Pancreas (tissue), 10 donors: ENCODE results near the gene SLC8A2. TPM values are rescaled to one million over a fixed set of nuclear protein-coding genes. Genes with fewer than 3 reads are reported as not detected.

Experiments
- ATAC-seq, 4 donors: fragments of 200-7000 bp; cut with Tn5 transposase; one replicate each; pipeline versions ENCODE4 v1.8.0 to v1.9.1; 2020; ENCODE audit warnings: mild to moderate bottlenecking in 4 of 4, moderate library complexity in 4 of 4
- DNase-seq, 6 donors: peaks; one replicate each; pipeline ENCODE4 v3.0.0-alpha.2; 2020
- FAIRE-seq: peaks from 2 replicates; lab custom pipeline; 2012; peaks lifted over from hg19 to GRCh38; lab: Jason Lieb, UNC
- H3K27ac ChIP-seq, 4 donors: fragments of 200-600 bp; sonication (generic); 1 replicate in 3 of 4; 2 replicates in 1 of 4; pipeline versions ENCODE4 v1.5.0 to v1.8.0; 2020
- H3K27me3 ChIP-seq, 4 donors: fragments of 200-600 bp; one replicate each; pipeline ENCODE4 v1.8.0; 2021
- H3K36me3 ChIP-seq, 3 donors: fragments of 200-600 bp; sonication (generic) in 1 of 3; one replicate each; pipeline versions ENCODE4 v1.5.0 to v1.8.0; 2020 to 2021
- H3K4me1 ChIP-seq, 3 donors: fragments of 200-600 bp; one replicate each; pipeline ENCODE4 v1.8.0; 2021
- H3K4me3 ChIP-seq, 4 donors: fragments of 200-600 bp; sonication (generic) in 2 of 4; one replicate each; pipeline versions ENCODE4 v1.5.0 to v1.8.0; 2020 to 2021
- H3K9me3 ChIP-seq, 4 donors: fragments of 200-600 bp; one replicate each; pipeline ENCODE4 v1.8.0; 2021
- WGBS, 2 donors: extraction: QIAGEN DNeasy Blood & Tissue Kit; methylation state at CpG; one replicate each; pipeline ENCODE4 v1.1.7; 2013; 5-methylcytosine and 5-hydroxymethylcytosine counted together
- intact Hi-C, 3 donors: fragments of 100-400 bp; cut with DNase I; formaldehyde crosslinking; loops; one replicate each; pipeline versions ENCODE4 v1.11.1 to v1.14.2; 2022
- polyA plus RNA-seq, 2 donors: library from polyadenylated mRNA; stranded (reverse); fragments of 200-250 nt; gene quantifications; one replicate each; pipeline ENCODE4 v1.2.3, GENCODE V29; 2013
- total RNA-seq, 6 donors: library from RNA; stranded (reverse); fragmentation: NEBNext Ultra II Directional in 4 of 6; extraction: Animal tissue kit (Norgen Biotek cat#: 25700) in 4 of 6; gene quantifications; one replicate each; pipeline versions ENCODE4 v1.2.1 to v1.2.4, GENCODE V29; 2021 to 2023
- TF ChIP-seq, protein P1 (sequence below), 4 donors: fragments of 200-600 bp; sonication (generic) in 3 of 4; IDR thresholded peaks; one replicate each; pipeline versions ENCODE4 v1.5.0 to v1.8.0; 2021; ENCODE audit warnings: antibody characterized with exemption in 4 of 4
- donor health status: healthy with polysubstance abuse.
- donor health status: DM: no; HTN: no; CAD: no; lungs with moderate emphysema.
- donor health status: DM: no; HTN: no; CAD: no.
- donor health status: control.
- donor health status: control.
- donor health status: Bipolar disorder and iron deficiency.
- donor health status: DM: yes; HTN: yes; CAD: no.
- donor health status: DM: no; HTN: no; CAD: no.
- donor health status: DM: no; HTN: no; CAD: no.
- donor health status: DM: yes; HTN: yes; CAD: no.

The SLC8A2 gene
- total and polyA plus RNA-seq, 8 donors = 2.6 to 8.3 (median 6.3) TPM

DNA sequence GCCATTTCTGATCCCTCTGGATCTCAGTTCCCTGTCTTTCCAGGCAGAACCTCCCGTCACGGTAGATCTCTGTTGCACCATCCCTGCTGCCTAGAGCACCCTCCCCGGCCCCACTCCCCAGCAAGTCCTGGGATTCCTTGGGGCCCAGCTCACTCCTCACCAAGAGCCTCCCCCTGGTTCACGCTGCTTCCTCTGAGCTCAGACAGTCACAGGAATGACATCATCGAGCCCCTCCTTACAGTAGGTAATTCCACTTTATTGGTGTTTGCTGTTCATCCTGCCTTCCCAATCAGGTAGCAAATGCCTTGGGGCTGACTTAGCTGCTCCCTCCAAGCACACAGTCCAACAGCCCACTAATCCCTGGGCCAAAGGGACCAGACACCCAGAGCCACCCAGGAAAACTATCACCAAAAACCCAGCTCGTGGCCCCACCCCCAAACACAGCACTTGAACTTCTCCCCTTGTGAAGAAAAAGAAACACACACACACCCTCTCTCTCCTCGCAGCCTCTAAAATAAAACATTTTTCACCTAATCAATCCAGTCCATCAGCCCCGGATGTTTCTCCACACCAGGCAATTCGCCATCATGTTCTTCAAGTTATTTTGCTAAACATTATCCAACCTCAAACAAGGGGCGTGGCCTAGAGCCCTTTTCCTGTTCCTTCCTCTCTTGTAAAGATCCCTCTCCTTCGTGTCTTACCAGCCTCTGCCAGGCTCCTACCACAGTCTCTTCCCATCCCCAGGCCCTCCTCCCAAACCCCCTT lies 40.7 kb upstream of the SLC8A2 start:
- 12 to 14% methylated on average over 11 of the region's 11 CpGs for WGBS, 2 donors
- ATAC-seq (peak; percentile 18 to 29 (median 23)), DNase-seq (peak in 4 of 6 donors; percentile 77 to 83 (median 82)), FAIRE-seq (no peak)
- Histone ChIP-seq H3K4me1 (peaks cover 45 to 55% (median 47%) of the 10 kb centered on the region in 3 donors), H3K36me3 (no peaks in the 10 kb centered on the region), H3K27ac (peak overlapping the region; percentile 62 to 95 (median 81)), H3K9me3 (no peaks in the 10 kb centered on the region), H3K27me3 (no peaks in the 10 kb centered on the region), H3K4me3 (peak overlapping the region in 3 of 4 donors; percentile 12 to 90 (median 80))
- intact Hi-C loops = loop anchor here in 1 of 3 donors (10.0 kb wide), 1 partner anchor 78 kb away; no protein-coding TSS in a partner anchor
- TF ChIP-seq, protein P1, sequence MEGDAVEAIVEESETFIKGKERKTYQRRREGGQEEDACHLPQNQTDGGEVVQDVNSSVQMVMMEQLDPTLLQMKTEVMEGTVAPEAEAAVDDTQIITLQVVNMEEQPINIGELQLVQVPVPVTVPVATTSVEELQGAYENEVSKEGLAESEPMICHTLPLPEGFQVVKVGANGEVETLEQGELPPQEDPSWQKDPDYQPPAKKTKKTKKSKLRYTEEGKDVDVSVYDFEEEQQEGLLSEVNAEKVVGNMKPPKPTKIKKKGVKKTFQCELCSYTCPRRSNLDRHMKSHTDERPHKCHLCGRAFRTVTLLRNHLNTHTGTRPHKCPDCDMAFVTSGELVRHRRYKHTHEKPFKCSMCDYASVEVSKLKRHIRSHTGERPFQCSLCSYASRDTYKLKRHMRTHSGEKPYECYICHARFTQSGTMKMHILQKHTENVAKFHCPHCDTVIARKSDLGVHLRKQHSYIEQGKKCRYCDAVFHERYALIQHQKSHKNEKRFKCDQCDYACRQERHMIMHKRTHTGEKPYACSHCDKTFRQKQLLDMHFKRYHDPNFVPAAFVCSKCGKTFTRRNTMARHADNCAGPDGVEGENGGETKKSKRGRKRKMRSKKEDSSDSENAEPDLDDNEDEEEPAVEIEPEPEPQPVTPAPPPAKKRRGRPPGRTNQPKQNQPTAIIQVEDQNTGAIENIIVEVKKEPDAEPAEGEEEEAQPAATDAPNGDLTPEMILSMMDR (IDR thresholded peaks at IDR 0.05) = no peak

- Histone ChIP-seq H3K9me3 (no peaks in the 10 kb centered on the region), H3K27me3 (no peaks in the 10 kb centered on the region), H3K4me3 (peak overlapping the region in 2 of 4 donors; percentile 80 to 90), H3K4me1 (peaks cover 51 to 62% (median 52%) of the 10 kb centered on the region in 3 donors), H3K27ac (peak overlapping the region; percentile 62 to 95 (median 81)), H3K36me3 (no peaks in the 10 kb centered on the region)
- intact Hi-C loops = loop anchor here in 1 of 3 donors (10.0 kb wide), 1 partner anchor 77 kb away; no protein-coding TSS in a partner anchor
- TF ChIP-seq, protein P1 (IDR thresholded peaks at IDR 0.05) = no peak
- peak in 2 of 6 donors; percentile 35 to 54 for DNase-seq
- no peak for ATAC-seq
- WGBS, 2 donors = 24 to 29% methylated on average over 7 of the region's 7 CpGs
- no peak for FAIRE-seq
Measured at GRCh38 chr19:47511681-47512080, 40.0 kb upstream of the SLC8A2 start.

DNA sequence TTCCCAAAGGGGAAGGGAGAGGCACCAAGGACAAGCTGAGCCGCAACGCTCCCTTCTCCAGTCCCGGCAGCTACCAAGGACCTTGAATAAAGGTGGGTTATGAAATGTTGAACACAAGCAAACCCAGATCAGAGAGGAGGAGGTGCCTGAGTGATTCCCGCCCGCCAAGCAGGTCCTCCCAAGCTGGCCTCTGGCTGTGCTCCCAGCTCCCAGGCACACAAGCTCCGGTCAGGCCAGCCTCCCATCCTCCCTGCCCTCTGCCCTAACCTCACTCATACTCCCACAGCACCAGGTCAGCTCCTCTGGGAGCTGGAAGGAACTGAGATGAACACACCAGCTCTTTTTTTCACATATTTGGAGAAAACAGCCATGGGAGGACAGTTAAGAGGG lies 39.4 kb upstream of the SLC8A2 start:
- ATAC-seq (peak in 2 of 4 donors; percentile 4 to 9), FAIRE-seq (no peak), DNase-seq (peak in 5 of 6 donors; percentile 55 to 85 (median 72))
- Histone ChIP-seq H3K27ac (peak overlapping the region; percentile 62 to 95 (median 81)), H3K4me3 (peak overlapping the region in 2 of 4 donors; percentile 15 to 90), H3K9me3 (no peaks in the 10 kb centered on the region), H3K27me3 (no peaks in the 10 kb centered on the region), H3K4me1 (peaks cover 54 to 68% (median 56%) of the 10 kb centered on the region in 3 donors), H3K36me3 (no peaks in the 10 kb centered on the region)
- TF ChIP-seq, protein P1 (IDR thresholded peaks at IDR 0.05) = no peak
- intact Hi-C loops = loop anchor here in 1 of 3 donors (10.0 kb wide), 1 partner anchor 76 kb away; no protein-coding TSS in a partner anchor
- WGBS, 2 donors = 9 to 11% methylated on average over 6 of the region's 6 CpGs

GRCh38 chr19:47510516-47511127 lies 38.9 kb upstream of the SLC8A2 start:
- H3K27ac ChIP-seq = peak overlapping the region; percentile 22 to 95 (median 81)
- peaks cover 54 to 68% (median 56%) of the 10 kb centered on the region in 3 donors for H3K4me1 ChIP-seq
- peak in 1 of 6 donors; percentile 44 for DNase-seq
- no peaks in the 10 kb centered on the region for H3K9me3 ChIP-seq
- no peak for FAIRE-seq
- H3K27me3 ChIP-seq = no peaks in the 10 kb centered on the region
- TF ChIP-seq, protein P1 (IDR thresholded peaks at IDR 0.05) = no peak
- H3K4me3 ChIP-seq = peak overlapping the region in 2 of 4 donors; percentile 3 to 15
- no peaks in the 10 kb centered on the region for H3K36me3 ChIP-seq
- ATAC-seq = no peak
- intact Hi-C loops = loop anchor here in 1 of 3 donors (10.0 kb wide), 1 partner anchor 76 kb away; no protein-coding TSS in a partner anchor
- 50 to 58% methylated on average over 12 of the region's 12 CpGs for WGBS, 2 donors
